Keratinocyte (primary cell): ENCODE data around the gene SLC6A14.

Source experiments
- CTCF ChIP-seq, 3 experiments: IDR thresholded peaks in 1 of 3; conservative IDR thresholded peaks in 1 of 3; optimal IDR thresholded peaks in 1 of 3; 2 replicates in 2 of 3; 3 replicates in 1 of 3; pipeline versions ENCODE3 to v1.5.1; 2011; ENCODE audit warnings: low read length in 3 of 3, mild to moderate bottlenecking in 3 of 3, moderate library complexity in 2 of 3, control low read depth in 1 of 3, inconsistent platforms in 1 of 3; ENCODE audit not compliant: insufficient read depth in 2 of 3; ENCODE audit errors: extremely low read depth in 1 of 3
- EZH2 ChIP-seq: IDR thresholded peaks from one replicate; pipeline ENCODE4 v1.6.1; 2012; ENCODE audit warnings: inconsistent platforms, mild to moderate bottlenecking, low read length, moderate library complexity

DNA sequence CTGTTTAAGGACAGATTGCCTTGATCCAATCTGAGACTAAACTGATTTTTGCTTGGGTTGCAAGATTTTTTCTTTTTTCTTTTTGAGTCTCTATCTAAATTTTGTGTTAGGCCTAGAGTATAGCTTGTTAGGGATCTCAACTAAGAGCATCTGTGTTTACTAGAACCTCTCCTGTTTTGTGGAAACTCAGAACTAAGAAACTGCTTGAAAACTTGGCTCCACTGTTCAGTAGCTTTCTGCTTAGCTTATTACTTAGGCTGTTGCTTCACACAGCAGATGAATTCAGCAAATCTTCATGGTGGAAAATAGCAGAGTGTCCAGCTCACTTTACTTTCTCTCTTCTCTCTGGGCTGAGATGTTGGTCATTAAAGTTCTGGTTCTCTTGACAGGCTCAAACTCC lies 36.7 kb upstream of the SLC6A14 start:
- no peak for TF ChIP-seq CTCF (optimal IDR thresholded peaks at IDR 0.05 in 1 of 3, IDR thresholded peaks at IDR 0.05 in 1 of 3, conservative IDR thresholded peaks at IDR 0.05 in 1 of 3; ENCODE audit: extremely low read depth in 1 of 3, insufficient read depth in 2 of 3, low read length in 3 of 3)
- TF ChIP-seq EZH2: no peak
